Measurements from ENCODE around the gene MAGI1.

GRCh38 chr3:65449841-65450428 lies 588.8 kb downstream of the MAGI1 start:
- TF ChIP-seq, protein P1, sequence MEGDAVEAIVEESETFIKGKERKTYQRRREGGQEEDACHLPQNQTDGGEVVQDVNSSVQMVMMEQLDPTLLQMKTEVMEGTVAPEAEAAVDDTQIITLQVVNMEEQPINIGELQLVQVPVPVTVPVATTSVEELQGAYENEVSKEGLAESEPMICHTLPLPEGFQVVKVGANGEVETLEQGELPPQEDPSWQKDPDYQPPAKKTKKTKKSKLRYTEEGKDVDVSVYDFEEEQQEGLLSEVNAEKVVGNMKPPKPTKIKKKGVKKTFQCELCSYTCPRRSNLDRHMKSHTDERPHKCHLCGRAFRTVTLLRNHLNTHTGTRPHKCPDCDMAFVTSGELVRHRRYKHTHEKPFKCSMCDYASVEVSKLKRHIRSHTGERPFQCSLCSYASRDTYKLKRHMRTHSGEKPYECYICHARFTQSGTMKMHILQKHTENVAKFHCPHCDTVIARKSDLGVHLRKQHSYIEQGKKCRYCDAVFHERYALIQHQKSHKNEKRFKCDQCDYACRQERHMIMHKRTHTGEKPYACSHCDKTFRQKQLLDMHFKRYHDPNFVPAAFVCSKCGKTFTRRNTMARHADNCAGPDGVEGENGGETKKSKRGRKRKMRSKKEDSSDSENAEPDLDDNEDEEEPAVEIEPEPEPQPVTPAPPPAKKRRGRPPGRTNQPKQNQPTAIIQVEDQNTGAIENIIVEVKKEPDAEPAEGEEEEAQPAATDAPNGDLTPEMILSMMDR (IDR thresholded peaks at IDR 0.05) = no peak
- TF ChIP-seq POLR2A (IDR thresholded peaks at IDR 0.05) = no peak

Measured in vagina (tissue), 2 donors.